A549 (cell line): ENCODE data around the gene CHCHD6. TPM values are rescaled to one million over a fixed set of nuclear protein-coding genes. Genes with fewer than 3 reads are reported as not detected.

ENCODE experiments used
- ATAC-seq, 2 experiments: fragments of 200-7000 bp in 1 of 2; fragments of >200 bp in 1 of 2; cut with Nextera tagmentation in 1 of 2; cut with Tn5 transposase in 1 of 2; 3 replicates each; pipeline versions ENCODE4 v1.8.0 to v1.9.1; 2018 to 2020; ENCODE audit warnings: mild to moderate bottlenecking in 1 of 2, moderate library complexity in 1 of 2
- CTCF ChIA-PET: fragments of 300-600 bp; sonication (Branson Sonifier 250); formaldehyde crosslinking; extraction: SDS; loops from one replicate; lab custom pipeline; 2021; ENCODE audit warnings: antibody characterized with exemption, inconsistent platforms; lab: Yijun Ruan, JAX
- POLR2A ChIA-PET: fragments of 350-600 bp; formaldehyde crosslinking; extraction: SDS; loops from one replicate; lab custom pipeline; 2021; ENCODE audit warnings: antibody characterized with exemption, inconsistent platforms; lab: Yijun Ruan, JAX
- DNase-seq, 2 experiments: peaks; one replicate each; pipeline versions ENCODE4 v3.0.0 to v3.0.0-alpha.2; 2011 to 2016; ENCODE audit warnings: low read depth in 1 of 2, low spot score in 1 of 2
- FAIRE-seq: peaks from 2 replicates; lab custom pipeline; 2011; peaks lifted over from hg19 to GRCh38; lab: Jason Lieb, UNC
- H3K27ac ChIP-seq, 2 experiments: fragments of >200 bp; sonication (Bioruptor Twin); formaldehyde crosslinking; 3 replicates each; pipeline ENCODE4 v1.5.1; 2016 to 2017
- H3K4me1 ChIP-seq: fragments of >200 bp; sonication (Bioruptor Twin); formaldehyde crosslinking; 3 replicates; pipeline ENCODE4 v1.6.1; 2016
- H3K4me2 ChIP-seq: fragments of >200 bp; sonication (Bioruptor Twin); formaldehyde crosslinking; 3 replicates; pipeline ENCODE4 v1.6.1; 2016
- H3K4me3 ChIP-seq: fragments of >200 bp; sonication (Bioruptor Twin); formaldehyde crosslinking; 3 replicates; pipeline ENCODE4 v1.5.1; 2016
- H3K9me3 ChIP-seq: fragments of >200 bp; sonication (Bioruptor Twin); formaldehyde crosslinking; 3 replicates; pipeline ENCODE4 v1.6.1; 2016
- CTCF ChIP-seq: fragments of >200 bp; sonication (Bioruptor Twin); formaldehyde crosslinking; IDR thresholded peaks from 3 replicates; pipeline ENCODE4 v1.5.1; 2016
- EHF ChIP-seq: fragments of 250-450 bp; sonication (Bioruptor Pico); IDR thresholded peaks from 2 replicates; pipeline ENCODE4 v1.5.0; 2020; ENCODE audit warnings: mild to moderate bottlenecking
- EHMT2 ChIP-seq: fragments of 200-600 bp; sonication (generic); IDR thresholded peaks from 2 replicates; pipeline ENCODE4 v1.6.1; 2016; ENCODE audit warnings: antibody characterized with exemption, low read depth, mild to moderate bottlenecking, moderate library complexity
- FOSB ChIP-seq: fragments of 250-450 bp; sonication (Bioruptor Pico); IDR thresholded peaks from 2 replicates; pipeline ENCODE4 v1.5.0; 2020; ENCODE audit warnings: mild to moderate bottlenecking, moderate library complexity
- FOSL2 ChIP-seq, 2 experiments: fragments of 450-650 bp in 1 of 2; fragments of >200 bp in 1 of 2; sonication (Bioruptor Twin) in 1 of 2; formaldehyde crosslinking; IDR thresholded peaks; 2 replicates each; pipeline versions ENCODE4 v1.5.0 to v1.6.1; 2016 to 2020; ENCODE audit warnings: mild to moderate bottlenecking in 1 of 2, moderate library complexity in 1 of 2
- FOXS1 ChIP-seq: fragments of 250-450 bp; sonication (Bioruptor Pico); IDR thresholded peaks from 2 replicates; pipeline ENCODE4 v1.5.0; 2020; ENCODE audit warnings: mild to moderate bottlenecking, moderate library complexity
- HEYL ChIP-seq: fragments of 250-450 bp; sonication (Bioruptor Pico); IDR thresholded peaks from 2 replicates; pipeline ENCODE4 v1.8.0; 2021; ENCODE audit warnings: mild to moderate bottlenecking, moderate library complexity
- HMGXB4 ChIP-seq: fragments of 250-450 bp; sonication (Bioruptor Pico); IDR thresholded peaks from 2 replicates; pipeline ENCODE4 v1.5.0; 2021; ENCODE audit warnings: mild to moderate bottlenecking, moderate library complexity, borderline replicate concordance
- HOXB5 ChIP-seq: fragments of 250-450 bp; sonication (Bioruptor Pico); IDR thresholded peaks from 2 replicates; pipeline ENCODE4 v1.5.0; 2020; ENCODE audit warnings: mild to moderate bottlenecking, moderate library complexity
- JUN ChIP-seq, 2 experiments: fragments of >200 bp; sonication (Bioruptor Twin); formaldehyde crosslinking; IDR thresholded peaks; 2 replicates in 1 of 2; 3 replicates in 1 of 2; pipeline ENCODE4 v1.6.1; 2016 to 2017
- KDM5A ChIP-seq: fragments of 200-600 bp; sonication (generic); IDR thresholded peaks from 2 replicates; pipeline ENCODE4 v1.6.1; 2016; ENCODE audit warnings: antibody characterized with exemption, mild to moderate bottlenecking
- MAZ ChIP-seq: fragments of 150-350 bp; IDR thresholded peaks from 2 replicates; pipeline ENCODE4 v1.6.1; 2014; ENCODE audit warnings: antibody characterized with exemption, low read depth, low read length, borderline replicate concordance
- MYC ChIP-seq: IDR thresholded peaks from 2 replicates; pipeline ENCODE4 v1.6.1; 2012; ENCODE audit warnings: mild to moderate bottlenecking, inconsistent platforms, low read length, improper control_type of control experiment, borderline replicate concordance
- NFE2L2 ChIP-seq: fragments of 150-350 bp; conservative IDR thresholded peaks from 2 replicates; pipeline ENCODE4 v1.6.1; 2014; ENCODE audit warnings: low read length
- NR3C1 ChIP-seq: fragments of >200 bp; sonication (Bioruptor Twin); formaldehyde crosslinking; IDR thresholded peaks from 3 replicates; pipeline ENCODE4 v1.6.1; 2017
- POLR2A ChIP-seq: IDR thresholded peaks from 2 replicates; pipeline ENCODE4 v1.6.1; 2012; ENCODE audit warnings: mild to moderate bottlenecking, low read length
- RCOR1 ChIP-seq: fragments of 150-350 bp; IDR thresholded peaks from 2 replicates; pipeline ENCODE4 v1.6.1; 2014; ENCODE audit warnings: antibody characterized with exemption, low read length, low read depth
- SMC3 ChIP-seq: fragments of >200 bp; sonication (Bioruptor Twin); formaldehyde crosslinking; IDR thresholded peaks from 3 replicates; pipeline ENCODE4 v1.6.1; 2018; ENCODE audit warnings: inconsistent platforms
- SREBF2 ChIP-seq: fragments of 450-650 bp; IDR thresholded peaks from 2 replicates; pipeline ENCODE4 v1.6.1; 2014; ENCODE audit warnings: mild to moderate bottlenecking, moderate library complexity
- ZC3H11A ChIP-seq: fragments of 450-650 bp; IDR thresholded peaks from 2 replicates; pipeline ENCODE4 v1.6.1; 2014; ENCODE audit warnings: antibody characterized with exemption, mild to moderate bottlenecking
- ZFP36 ChIP-seq: fragments of 450-650 bp; IDR thresholded peaks from 2 replicates; pipeline ENCODE4 v1.6.1; 2014; ENCODE audit warnings: borderline replicate concordance; ENCODE audit not compliant: partially characterized antibody
- ZNF302 ChIP-seq: fragments of 250-450 bp; sonication (Bioruptor Pico); IDR thresholded peaks from 2 replicates; pipeline ENCODE4 v1.9.0; 2021; ENCODE audit warnings: inconsistent platforms, mild to moderate bottlenecking, moderate library complexity
- ZSCAN20 ChIP-seq: fragments of 250-450 bp; sonication (Bioruptor Pico); IDR thresholded peaks from 2 replicates; pipeline ENCODE4 v1.8.0; 2022; ENCODE audit warnings: mild to moderate bottlenecking, moderate library complexity
- WGBS: methylation state at CpG from one replicate; pipeline ENCODE4 v1.1.6; 2017; ENCODE audit errors: missing lambda C conversion rate; 5-methylcytosine and 5-hydroxymethylcytosine counted together
- polyA plus RNA-seq, 4 experiments: library from polyadenylated mRNA; depleted of rRNA in 3 of 4; stranded (reverse); fragments of >200 nt; fragmentation: RNase III in 1 of 4; extraction: RNeasy Plus Mini Kit Qiagen cat#74134 plus additional on column Dnase treatment in 1 of 4; gene quantifications; 2 replicates in 3 of 4; 3 replicates in 1 of 4; pipeline ENCODE4 v1.2.3, GENCODE V29; 2011 to 2017

The CHCHD6 gene
- polyA plus RNA-seq, 2 of the 4 experiments (the other 2 are of a cell fraction): 15.0 to 18.1 TPM

- Histone ChIP-seq H3K4me1 (no peaks in the 10 kb centered on the region), H3K4me2 (no peak overlapping the region), H3K9me3 (no peaks in the 10 kb centered on the region), H3K27ac (no peak overlapping the region), H3K4me3 (no peak overlapping the region)
- no peak for TF ChIP-seq NFE2L2
- no peak for TF ChIP-seq HEYL (CRISPR knock-in tag)
- DNase-seq (no peak), ATAC-seq (no peak), FAIRE-seq (no peak)
- 88% methylated on average over 6 of the region's 12 CpGs for WGBS
- ChIA-PET POLR2A (no interaction called here), CTCF (interaction anchor here (1.1 to 2.2 kb wide), 4 partner anchors 9 to 243 kb away, joined by 3 to 10 read pairs (median 4); partner anchors contain the start of gene PLXNA1)
Measured at GRCh38 chr3:126995254-126995780, 291.3 kb downstream of the CHCHD6 start.

GRCh38 chr3:126995926-126996512 is 292.0 kb downstream of the CHCHD6 start:
- H3K9me3 ChIP-seq: no peaks in the 10 kb centered on the region
- no peak for FAIRE-seq
- ATAC-seq: peak in 1 of 2 experiments; percentile 57; a peak in 3 of 6 replicates
- DNase-seq: no peak
- TF ChIP-seq EHF: no peak
- TF ChIP-seq MYC: no peak
- no peak for TF ChIP-seq MAZ
- TF ChIP-seq ZC3H11A: no peak
- TF ChIP-seq FOSL2 (IDR thresholded peaks at IDR 0.05): no peak
- no peak for TF ChIP-seq FOSL2 (CRISPR knock-in tag; IDR thresholded peaks at IDR 0.05)
- no peak for TF ChIP-seq HMGXB4 (CRISPR knock-in tag)
- TF ChIP-seq HOXB5: no peak
- no peak for TF ChIP-seq FOSB
- TF ChIP-seq ZNF302: no peak
- no peak for TF ChIP-seq EHMT2
- no peak for TF ChIP-seq JUN (IDR thresholded peaks at IDR 0.05)
- no peak for TF ChIP-seq NR3C1
- H3K4me3 ChIP-seq: no peak overlapping the region
- no peak overlapping the region for H3K27ac ChIP-seq
- no peak overlapping the region for H3K4me2 ChIP-seq
- POLR2A ChIA-PET: no interaction called here
- CTCF ChIA-PET: interaction anchor here (0.5 to 2.2 kb wide), 6 partner anchors 9 to 548 kb away, joined by 3 to 10 read pairs (median 4); partner anchors contain the start of gene PLXNA1
- H3K4me1 ChIP-seq: no peaks in the 10 kb centered on the region
- 100% methylated on average over 1 of the region's 11 CpGs for WGBS

GRCh38 chr3:126996905-126997304 is 292.9 kb downstream of the CHCHD6 start:
- H3K27ac ChIP-seq: no peak overlapping the region
- POLR2A ChIA-PET: no interaction called here
- no peaks in the 10 kb centered on the region for H3K4me1 ChIP-seq
- WGBS: 100% methylated on average over 5 of the region's 7 CpGs
- ATAC-seq (no peak), FAIRE-seq (no peak), DNase-seq (no peak)
- no peak overlapping the region for H3K4me3 ChIP-seq
- no peak overlapping the region for H3K4me2 ChIP-seq
- no peaks in the 10 kb centered on the region for H3K9me3 ChIP-seq
- CTCF ChIA-PET: interaction anchor here (0.6 to 1.2 kb wide), 2 partner anchors 266 to 547 kb away, joined by 3 to 4 read pairs; no protein-coding TSS in a partner anchor
- TF ChIP-seq ZSCAN20 (CRISPR knock-in tag): no peak
- no peak for TF ChIP-seq KDM5A
- TF ChIP-seq SMC3: no peak
- no peak for TF ChIP-seq FOXS1
- no peak for TF ChIP-seq SREBF2
- TF ChIP-seq CTCF: no peak
- no peak for TF ChIP-seq ZFP36
- TF ChIP-seq RCOR1: no peak
- TF ChIP-seq HMGXB4 (CRISPR knock-in tag): no peak
- TF ChIP-seq POLR2A: no peak
- TF ChIP-seq, all 56 proteins: peak for 0
